Heart left ventricle (tissue), 16 donors: Measurements from ENCODE around the gene GH2. TPM values are rescaled to one million over a fixed set of nuclear protein-coding genes. Genes with fewer than 3 reads are reported as not detected.

Experiments used
- ATAC-seq, 4 donors: fragments of 200-7000 bp; cut with Tn5 transposase; one replicate each; pipeline ENCODE4 v1.9.1; 2020 to 2022; ENCODE audit warnings: moderate library complexity in 4 of 4, mild to moderate bottlenecking in 3 of 4, moderate number of reproducible peaks in 1 of 4
- DNase-seq, 5 donors: peaks; one replicate each; pipeline ENCODE4 v3.0.0-alpha.2; 2020
- H3K27ac ChIP-seq, 12 donors: fragments of 200-600 bp; sonication (generic) in 4 of 12; one replicate each; pipeline versions ENCODE4 v1.5.0 to v1.8.0; 2016 to 2022; ENCODE audit warnings: mild to moderate bottlenecking in 2 of 12
- H3K27me3 ChIP-seq, 9 donors: fragments of 200-600 bp; sonication (generic) in 2 of 9; one replicate each; pipeline versions ENCODE4 v1.5.1 to v1.8.0; 2016 to 2022; ENCODE audit warnings: mild to moderate bottlenecking in 3 of 9
- H3K36me3 ChIP-seq, 9 donors: fragments of 200-600 bp; sonication (generic) in 2 of 9; one replicate each; pipeline versions ENCODE4 v1.5.0 to v1.8.0; 2018 to 2022; ENCODE audit warnings: mild to moderate bottlenecking in 2 of 9
- H3K4me1 ChIP-seq, 12 donors: fragments of 200-600 bp; sonication (generic) in 4 of 12; one replicate each; pipeline versions ENCODE4 v1.5.0 to v1.8.0; 2016 to 2022; ENCODE audit warnings: mild to moderate bottlenecking in 3 of 12
- H3K4me3 ChIP-seq, 12 donors: fragments of 200-600 bp; sonication (generic) in 4 of 12; one replicate each; pipeline versions ENCODE4 v1.5.0 to v1.8.0; 2017 to 2022; ENCODE audit warnings: mild to moderate bottlenecking in 9 of 12, moderate library complexity in 4 of 12
- H3K9me3 ChIP-seq, 12 donors: fragments of 200-600 bp; sonication (generic) in 4 of 12; one replicate each; pipeline versions ENCODE4 v1.5.0 to v1.8.0; 2016 to 2022; ENCODE audit warnings: mild to moderate bottlenecking in 1 of 12
- CTCF ChIP-seq, 12 donors: fragments of 200-600 bp; sonication (generic) in 4 of 12; IDR thresholded peaks; one replicate each; pipeline versions ENCODE4 v1.5.0 to v1.8.0; 2018 to 2022; ENCODE audit warnings: antibody characterized with exemption in 12 of 12, mild to moderate bottlenecking in 5 of 12
- POLR2A ChIP-seq, 2 donors: fragments of 450-650 bp; IDR thresholded peaks; one replicate each; pipeline ENCODE4 v1.6.1; 2017; ENCODE audit warnings: antibody characterized with exemption in 2 of 2, mild to moderate bottlenecking in 2 of 2, moderate library complexity in 2 of 2
- WGBS, 4 donors: extraction: QIAGEN DNeasy Blood & Tissue Kit in 2 of 4; methylation state at CpG; one replicate each; pipeline versions ENCODE4 v1.1.5 to v1.1.7; 2013 to 2018; 5-methylcytosine and 5-hydroxymethylcytosine counted together
- intact Hi-C, 10 donors: fragments of 100-400 bp; cut with DNase I; formaldehyde crosslinking; loops; one replicate each; pipeline versions ENCODE4 v1.11.1 to v1.14.2; 2022
- polyA plus RNA-seq, 2 donors: library from polyadenylated mRNA; stranded (reverse); fragments of 200-250 nt; gene quantifications; one replicate each; pipeline ENCODE4 v1.2.3, GENCODE V29; 2013
- total RNA-seq, 9 donors: library from RNA; depleted of rRNA in 2 of 9; stranded (reverse); fragments of >200 nt in 2 of 9; fragmentation: NEBNext Ultra II Directional in 3 of 9; extraction: Animal tissue kit (Norgen Biotek cat#: 25700) in 3 of 9; gene quantifications; one replicate each; pipeline versions ENCODE4 v1.1.0 to v1.2.4, GENCODE V29; 2016 to 2023
- donor health status: ischemic (EF 13 %, LVEDD 7.1; RV severe dilation, severe dysfunction).
- donor health status: healthy with polysubstance abuse.
- donor health status: DM: no; HTN: yes; CAD: no.
- donor health status: DM: no; HTN: no; CAD: no.
- donor health status: ischemic (EF 25% LVEDD 6.9; RV normal size, moderate dysfunction).
- donor health status: ischemic (EF 25% LVEDD 5.7; RV mildly dilated, moderate dysfunction).
- donor health status: healthy.
- donor health status: DM: yes; HTN: yes; CAD: no.
- donor health status: ischemic (EF 35%, LVEDD 5.7; RV mildly dilated, moderate dysfunction).
- donor health status: nonischemic (EF 11% LVEDD 7.7; RV severe dilation, severe dysfunction).
- donor health status: DM: yes; HTN: yes; CAD: no.
- donor health status: PGD.
- donor health status: ischemic (EF 29% LVEDD 5.4; RV normal size, mild dysfunction).
- donor health status: nonischemic (EF 23%, LVEDD 6.1; RV moderate dilation, normal function).

GH2 gene
- total and polyA plus RNA-seq, 11 donors, result not detected

DNA sequence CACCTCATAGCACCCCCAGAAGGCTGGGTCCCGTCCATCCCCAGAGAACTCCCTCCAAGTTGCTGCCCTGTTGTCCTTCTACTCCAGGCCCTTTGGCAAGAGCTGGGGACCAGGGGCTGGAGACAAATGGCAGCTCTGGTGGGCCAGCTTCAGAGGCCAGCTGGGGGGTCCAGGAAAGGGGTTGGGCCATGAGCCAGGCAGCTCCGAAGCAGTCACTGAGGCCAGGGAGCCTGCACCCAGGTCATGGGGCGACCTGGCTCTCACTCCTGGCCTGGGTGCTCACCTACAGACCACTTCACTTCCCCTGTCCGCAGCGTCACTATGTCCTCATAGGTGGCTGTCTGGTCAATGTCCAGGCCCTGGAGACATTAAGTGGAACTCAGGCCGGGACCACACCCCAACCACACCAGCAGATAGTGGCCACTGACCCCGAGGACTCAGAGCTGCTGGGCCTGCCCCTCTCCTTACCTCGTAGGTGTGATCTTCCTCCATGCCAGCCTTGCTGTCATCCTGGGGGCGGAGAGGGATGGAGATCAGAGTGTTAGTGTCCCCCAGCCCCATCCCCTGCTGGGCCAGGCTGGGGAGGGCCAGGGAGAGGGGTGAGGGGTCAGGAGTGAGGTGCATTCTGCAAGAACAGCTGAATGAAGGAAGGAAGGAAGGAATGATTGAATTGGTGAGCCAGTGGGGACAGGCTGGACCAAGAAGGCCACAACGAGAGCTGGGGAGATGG is 47.4 kb upstream of the GH2 start:
- Histone ChIP-seq H3K9me3 (no peaks in the 10 kb centered on the region), H3K36me3 (no peaks in the 10 kb centered on the region), H3K4me1 (peaks cover 0 to 25% (median 14%) of the 10 kb centered on the region in 12 donors), H3K27me3 (no peaks in the 10 kb centered on the region), H3K27ac (no peak overlapping the region), H3K4me3 (no peak overlapping the region)
- intact Hi-C loops, result loop anchor here in 1 of 10 donors (10.0 kb wide), 1 partner anchor 56 kb away; no protein-coding TSS in a partner anchor
- no peak for ATAC-seq
- 86 to 99% (median 92%) methylated on average over 5 to 10 of the region's 10 CpGs for WGBS, 4 donors
- TF ChIP-seq CTCF (IDR thresholded peaks at IDR 0.05), result no peak
- TF ChIP-seq POLR2A (IDR thresholded peaks at IDR 0.05), result no peak
- peak in 1 of 5 donors; percentile 42 for DNase-seq

GRCh38 chr17:63928172-63928666 is 46.5 kb upstream of the GH2 start:
- no peak for TF ChIP-seq CTCF (IDR thresholded peaks at IDR 0.05)
- TF ChIP-seq POLR2A (IDR thresholded peaks at IDR 0.05), result no peak
- H3K36me3 ChIP-seq, result no peaks in the 10 kb centered on the region
- peak in 1 of 5 donors; percentile 35 for DNase-seq
- ATAC-seq, result no peak
- H3K4me3 ChIP-seq, result no peak overlapping the region
- no peaks in the 10 kb centered on the region for H3K27me3 ChIP-seq
- H3K9me3 ChIP-seq, result no peaks in the 10 kb centered on the region
- H3K27ac ChIP-seq, result no peak overlapping the region
- peaks cover 0 to 25% (median 14%) of the 10 kb centered on the region in 12 donors for H3K4me1 ChIP-seq
- intact Hi-C loops, result loop anchor here in 1 of 10 donors (10.0 kb wide), 1 partner anchor 57 kb away; no protein-coding TSS in a partner anchor
- 86 to 96% (median 90%) methylated on average over 5 to 10 of the region's 10 CpGs for WGBS, 4 donors

- TF ChIP-seq POLR2A (IDR thresholded peaks at IDR 0.05), result no peak
- no peak for TF ChIP-seq CTCF (IDR thresholded peaks at IDR 0.05)
- H3K9me3 ChIP-seq, result no peaks in the 10 kb centered on the region
- peak in 1 of 5 donors; percentile 25 for DNase-seq
Measured at GRCh38 chr17:63927464-63928171, 45.9 kb upstream of the GH2 start.

GRCh38 chr17:63926164-63926563 is 44.4 kb upstream of the GH2 start:
- Histone ChIP-seq H3K4me1 (peaks cover 0 to 10% (median 5%) of the 10 kb centered on the region in 12 donors), H3K27ac (no peak overlapping the region), H3K27me3 (no peaks in the 10 kb centered on the region), H3K36me3 (no peaks in the 10 kb centered on the region), H3K4me3 (no peak overlapping the region), H3K9me3 (no peaks in the 10 kb centered on the region)
- DNase-seq, result no peak
- intact Hi-C loops, result loop anchor here in 1 of 10 donors (10.0 kb wide), 1 partner anchor 59 kb away; no protein-coding TSS in a partner anchor
- ATAC-seq, result no peak
- 95 to 98% (median 96%) methylated on average over 2 of the region's 2 CpGs for WGBS, 4 donors
- no peak for TF ChIP-seq CTCF (IDR thresholded peaks at IDR 0.05)
- no peak for TF ChIP-seq POLR2A (IDR thresholded peaks at IDR 0.05)

More at GRCh38 chr17:63927464-63928171, 45.9 kb upstream of the GH2 start:
- peaks cover 0 to 24% (median 14%) of the 10 kb centered on the region in 12 donors for H3K4me1 ChIP-seq
- no peak overlapping the region for H3K4me3 ChIP-seq
- intact Hi-C loops, result loop anchor here in 1 of 10 donors (10.0 kb wide), 1 partner anchor 57 kb away; no protein-coding TSS in a partner anchor
- no peaks in the 10 kb centered on the region for H3K36me3 ChIP-seq
- no peak overlapping the region for H3K27ac ChIP-seq
- no peaks in the 10 kb centered on the region for H3K27me3 ChIP-seq
- 75 to 84% (median 78%) methylated on average over 5 to 8 of the region's 8 CpGs for WGBS, 4 donors
- ATAC-seq, result no peak
